HFFc6 (cell line): ENCODE results near the gene LCNL1. TPM values are rescaled to one million over a fixed set of nuclear protein-coding genes. Genes with fewer than 3 reads are reported as not detected.
"Not testable (repeated sequence)": the region's sequence is repeated elsewhere in the genome, so short reads cannot be mapped to it uniquely, and the experiment has no call there.

ENCODE experiments used
- DNase-seq: peaks from one replicate; pipeline ENCODE4 v3.0.0-alpha.2; 2018
- H3K27ac Mint-ChIP-seq: 2 replicates; pipeline ENCODE4 v1.8.0; 2020; ENCODE audit warnings: mild to moderate bottlenecking, mixed read lengths
- H3K27me3 Mint-ChIP-seq: 2 replicates; pipeline ENCODE4 v1.8.0; 2021; ENCODE audit warnings: mild to moderate bottlenecking, moderate library complexity, mixed read lengths; ENCODE audit not compliant: insufficient read depth
- H3K36me3 Mint-ChIP-seq: 2 replicates; pipeline ENCODE4 v1.8.0; 2021; ENCODE audit warnings: low read depth, mixed read lengths
- H3K4me1 Mint-ChIP-seq: 2 replicates; pipeline ENCODE4 v1.8.0; 2020; ENCODE audit warnings: low read depth, mixed read lengths
- H3K4me3 Mint-ChIP-seq: 2 replicates; pipeline ENCODE4 v1.8.0; 2020; ENCODE audit warnings: mild to moderate bottlenecking, moderate library complexity, mixed read lengths
- H3K9me3 Mint-ChIP-seq: 2 replicates; pipeline ENCODE4 v1.8.0; 2020; ENCODE audit warnings: mild to moderate bottlenecking, mixed read lengths
- CTCF ChIP-seq: fragments of 200-600 bp; sonication (generic); IDR thresholded peaks from 2 replicates; pipeline ENCODE4 v1.5.0; 2021; ENCODE audit warnings: antibody characterized with exemption, mild to moderate bottlenecking
- total RNA-seq, 6 experiments: library from RNA; stranded (reverse); fragmentation: NEBNext Ultra II Directional; extraction: Animal tissue kit (Norgen Biotek cat#: 25700); gene quantifications; 2 replicates in 1 of 6; 3 replicates in 5 of 6; pipeline ENCODE4 v1.2.3, GENCODE V29; 2021

LCNL1 gene
- total RNA-seq, 6 experiments from 2014 or later: not detected

DNA sequence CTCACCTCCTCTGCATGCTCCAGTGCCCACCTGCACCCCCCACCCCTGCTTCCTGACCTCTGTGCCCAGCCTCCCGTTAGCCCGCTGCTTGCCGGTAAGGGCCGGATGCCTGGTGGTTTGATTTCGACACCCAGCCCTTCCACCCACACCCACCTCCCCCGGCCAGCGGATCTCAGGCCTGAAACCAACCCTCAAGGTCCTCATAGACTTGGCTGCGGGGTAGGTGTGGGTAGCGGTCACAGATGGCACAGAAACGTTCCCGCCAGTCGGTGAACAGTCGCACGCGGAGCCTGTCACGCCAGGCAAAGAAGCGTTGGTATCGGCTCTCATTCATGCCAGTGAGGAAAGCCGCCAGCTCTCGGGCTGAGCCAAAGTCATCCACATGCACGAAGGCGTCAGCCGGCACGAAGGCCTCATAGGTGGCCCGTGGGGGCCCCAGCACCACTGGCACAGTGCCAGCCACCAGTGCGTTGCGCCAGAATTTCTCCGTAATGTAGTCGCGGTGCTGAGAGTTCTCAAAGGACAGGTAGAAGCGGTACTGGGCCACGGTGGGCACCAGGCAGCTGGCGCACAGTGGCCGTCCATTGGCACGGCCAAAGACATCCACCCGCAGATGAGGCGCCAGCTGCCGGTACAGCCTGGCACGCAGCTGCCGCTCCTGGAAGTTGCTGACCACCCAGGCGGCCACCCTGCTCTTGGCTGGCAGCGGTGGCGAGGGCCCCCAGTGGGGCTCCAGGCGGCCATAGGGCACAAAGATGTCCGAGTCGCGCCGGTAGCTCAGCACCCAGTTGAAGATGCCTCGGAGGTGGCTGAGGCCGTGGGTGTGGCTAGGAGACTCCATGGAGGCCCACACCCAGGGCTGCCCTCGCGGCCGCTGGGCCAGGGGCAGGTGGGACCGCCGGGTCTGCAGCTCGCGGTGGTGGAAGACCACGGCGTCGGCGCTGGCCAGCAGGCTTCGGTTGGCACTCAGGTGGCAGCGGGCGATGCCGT lies 48.0 kb downstream of the LCNL1 start:
- TF ChIP-seq CTCF: no peak
- no peak for DNase-seq
- Mint-ChIP-seq H3K4me3 (no peak overlapping the region), H3K36me3 (no peaks in the 10 kb centered on the region), H3K4me1 (0 out of 2 replicates have a peak, but pooled peaks cover 5% of the 10 kb centered on the region), H3K27ac (no peak overlapping the region), H3K27me3 (no peaks in the 10 kb centered on the region; the same call in 1 of the 2 replicates), H3K9me3 (no peaks in the 10 kb centered on the region)

DNA sequence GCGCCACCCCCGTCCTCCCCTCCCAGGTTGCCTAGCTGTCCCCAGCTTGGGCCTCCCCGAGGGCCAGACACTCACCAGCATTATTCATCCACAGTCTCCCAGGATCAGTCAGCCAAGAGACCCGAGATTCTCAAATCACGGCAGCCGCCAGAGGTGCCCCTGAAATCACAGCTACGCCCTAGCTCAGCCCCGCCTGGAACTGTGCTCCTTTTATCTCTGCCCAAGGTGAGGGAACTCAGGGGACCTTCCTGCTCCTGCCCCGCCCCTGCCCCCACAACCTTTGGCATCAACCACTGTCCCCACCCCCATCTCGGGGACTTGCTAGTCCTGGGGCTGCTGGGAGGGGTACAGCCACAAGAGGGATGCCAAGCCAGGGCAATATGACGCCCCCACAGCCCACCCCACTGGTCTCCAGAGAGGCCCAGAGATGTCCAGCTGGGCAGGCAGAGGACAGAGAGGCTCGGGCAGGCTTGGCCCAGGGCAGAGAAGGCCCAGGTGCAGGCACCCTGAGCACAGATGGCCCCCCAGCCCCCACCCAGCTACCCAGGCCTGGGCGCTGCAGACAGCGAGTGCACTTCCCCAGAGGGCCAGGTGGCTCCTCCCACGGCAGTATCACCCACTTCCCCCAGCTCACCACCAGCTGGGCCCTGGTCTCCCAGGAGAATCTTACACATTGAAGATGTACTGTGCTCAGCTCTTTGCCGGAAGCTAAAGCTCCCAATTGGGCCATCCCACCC lies 49.3 kb downstream of the LCNL1 start, which contains the start of gene FUT7:
Gene FUT7 (minus strand): TSS at position 185 of the 737 bp plus-strand sequence. CDS start 97 bp downstream, at position 88.
- H3K9me3 Mint-ChIP-seq: no peaks in the 10 kb centered on the region
- H3K27ac Mint-ChIP-seq: no peak within 1 kb of the TSS
- H3K4me1 Mint-ChIP-seq: 0 out of 2 replicates have a peak, but pooled peaks cover 4% of the 10 kb centered on the region
- H3K4me3 Mint-ChIP-seq: no peak within 1 kb of the TSS
- H3K27me3 Mint-ChIP-seq: no peaks in the 10 kb centered on the region; the same call in 1 of the 2 replicates
- DNase-seq: no peak
- no peaks in the 10 kb centered on the region for H3K36me3 Mint-ChIP-seq
- no peak for TF ChIP-seq CTCF

- no peak for TF ChIP-seq CTCF
These were observed 50.1 kb downstream of the LCNL1 start for GRCh38 chr9:137032858-137033257.

DNA sequence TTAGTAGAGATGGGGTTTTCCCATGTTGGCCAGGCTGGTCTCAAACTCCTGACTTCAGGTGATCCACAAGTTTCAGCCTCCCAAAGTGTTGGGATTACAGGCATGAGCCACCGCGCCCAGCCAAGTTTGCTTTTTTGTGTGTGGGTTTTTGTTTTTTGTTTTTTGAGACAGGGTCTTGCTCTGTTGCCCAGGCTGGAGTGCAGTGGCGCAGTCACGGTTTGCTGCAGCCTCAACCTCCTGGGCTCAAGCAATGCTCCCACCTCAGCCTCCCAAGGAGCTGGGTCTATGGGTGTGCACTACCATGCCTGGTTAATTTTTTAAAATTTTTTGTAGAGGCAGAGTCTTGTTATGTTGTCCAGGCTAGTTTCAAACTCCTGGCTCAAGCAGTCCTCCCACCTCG lies 50.7 kb downstream of the LCNL1 start:
- not testable (repeated sequence) for H3K27me3 Mint-ChIP-seq, H3K27ac Mint-ChIP-seq, H3K36me3 Mint-ChIP-seq, H3K9me3 Mint-ChIP-seq, H3K4me1 Mint-ChIP-seq, H3K4me3 Mint-ChIP-seq, DNase-seq

More at GRCh38 chr9:137032858-137033257, 50.1 kb downstream of the LCNL1 start:
- Mint-ChIP-seq H3K27ac (no peak overlapping the region), H3K4me1 (no peaks in the 10 kb centered on the region), H3K36me3 (no peaks in the 10 kb centered on the region), H3K27me3 (no peaks in the 10 kb centered on the region; the same call in 1 of the 2 replicates), H3K9me3 (no peaks in the 10 kb centered on the region), H3K4me3 (no peak overlapping the region)
- DNase-seq: no peak

DNA sequence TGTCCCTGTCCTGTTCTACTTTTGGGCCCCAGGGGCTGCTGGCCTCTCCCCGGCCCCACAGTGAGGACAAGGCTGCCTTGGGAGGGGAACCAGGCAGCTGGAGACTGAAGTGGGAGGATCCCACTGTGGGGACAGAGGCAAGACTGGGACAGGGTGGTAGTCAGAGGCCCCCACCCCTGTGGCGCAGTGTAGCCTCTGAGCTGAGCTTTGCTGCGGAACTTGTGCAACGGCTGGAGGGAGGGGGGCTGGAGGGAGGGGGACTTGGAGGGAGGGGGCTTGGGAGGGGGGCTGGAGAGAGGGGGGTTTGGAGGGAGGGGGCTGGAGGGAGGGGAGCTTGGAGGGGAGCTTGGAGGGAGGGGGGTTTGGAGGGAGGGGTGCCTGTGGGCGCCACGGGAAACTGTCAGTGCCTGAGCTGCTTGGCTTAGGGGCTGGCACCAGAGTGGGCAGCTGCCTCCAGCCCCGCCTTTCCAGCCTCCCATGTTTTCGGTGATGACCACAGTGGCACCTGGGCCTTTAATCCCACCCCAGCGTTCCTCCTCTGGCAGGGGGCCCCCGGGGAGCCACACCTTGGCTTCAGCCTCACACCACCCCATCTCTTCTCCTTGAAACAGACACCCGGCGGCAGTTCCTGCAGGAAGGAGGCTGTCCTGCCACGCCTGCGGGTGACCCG lies 51.4 kb downstream of the LCNL1 start:
- Mint-ChIP-seq H3K27ac (no peak overlapping the region), H3K36me3 (no peaks in the 10 kb centered on the region), H3K4me1 (no peaks in the 10 kb centered on the region), H3K4me3 (no peak overlapping the region), H3K27me3 (no peaks in the 10 kb centered on the region; the same call in 1 of the 2 replicates), H3K9me3 (no peaks in the 10 kb centered on the region)
- TF ChIP-seq CTCF: no peak
- DNase-seq: no peak
